ENCODE measurements around the gene GTF2I.
A peak's percentile ranks its signal among the peaks of the same experiment; 100 is the strongest.
"Not testable (repeated sequence)": the region's sequence is repeated elsewhere in the genome, so short reads cannot be mapped to it uniquely, and the experiment has no call there.

The GTF2I gene

DNA sequence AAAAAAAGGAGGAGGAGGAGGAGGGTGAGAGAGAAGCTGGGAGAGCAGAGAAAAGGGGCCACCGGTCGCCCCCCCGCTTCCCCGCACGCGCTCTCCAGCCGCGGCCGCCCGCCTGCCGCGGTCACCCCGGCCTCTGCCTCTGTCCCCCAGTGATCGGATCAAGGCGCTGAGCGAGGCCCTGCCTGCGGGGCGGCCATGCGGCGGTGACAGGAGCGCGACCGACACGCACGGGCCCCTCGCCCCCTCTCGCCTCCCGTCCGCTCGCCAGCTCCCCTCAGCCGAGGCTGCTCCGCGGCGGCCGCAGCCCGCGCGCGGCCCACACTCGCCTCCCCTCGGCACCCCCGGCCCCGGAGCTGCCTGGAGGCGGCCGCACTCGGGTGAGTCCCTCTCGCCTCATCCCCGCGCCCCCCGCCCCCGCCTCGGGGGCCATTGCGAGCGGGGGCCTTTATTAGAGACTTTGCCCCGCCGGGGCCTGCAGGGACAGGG is at the start of gene GTF2I:
Gene GTF2I, plus strand, starts transcription at position 27 of the 486 bp plus-strand sequence. CDS start 31,411 bp downstream, outside the sequence.
- DNase-seq = peak in 1 of 2 experiments; percentile 84

DNA sequence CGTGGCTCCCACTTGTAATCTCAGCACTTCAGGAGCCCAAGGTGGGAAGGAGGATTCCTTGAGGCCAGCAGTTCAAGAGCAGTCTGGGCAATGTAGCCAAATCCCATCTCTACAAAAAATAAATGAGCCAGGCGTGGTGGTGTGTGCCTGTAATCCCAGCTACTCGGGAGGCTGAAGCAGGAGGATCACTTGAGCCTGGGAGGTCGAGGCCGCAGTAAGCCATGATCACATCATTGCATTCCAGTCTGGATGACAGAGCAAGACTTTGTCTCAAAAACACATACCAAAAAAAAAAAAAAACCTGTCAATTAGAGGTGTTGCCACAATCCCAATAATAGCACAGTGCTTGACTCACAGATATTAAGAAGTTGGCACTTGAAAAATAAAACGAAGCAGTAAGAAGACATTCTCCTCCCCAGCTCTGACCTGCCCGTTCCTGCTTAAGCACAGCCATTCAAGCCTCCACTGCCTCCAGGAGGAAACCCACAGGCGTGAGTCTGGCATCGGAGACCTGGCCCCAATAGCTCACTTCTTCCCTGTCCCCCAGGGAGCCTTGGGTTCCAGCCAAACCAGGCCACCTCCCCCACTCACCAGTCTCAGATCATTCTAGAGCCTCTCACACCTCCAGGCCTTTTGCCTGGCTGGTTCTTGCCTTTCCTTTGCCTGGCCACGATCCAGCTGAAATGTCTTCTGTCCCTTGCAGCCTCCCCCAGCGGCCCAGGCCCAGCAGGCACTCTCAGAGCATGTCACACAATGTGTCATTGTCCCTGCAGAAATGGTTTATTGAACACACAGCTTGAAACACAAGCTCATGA is 45.3 kb upstream of the GTF2I start:
- DNase-seq = peak in 1 of 2 experiments; percentile 40

DNA sequence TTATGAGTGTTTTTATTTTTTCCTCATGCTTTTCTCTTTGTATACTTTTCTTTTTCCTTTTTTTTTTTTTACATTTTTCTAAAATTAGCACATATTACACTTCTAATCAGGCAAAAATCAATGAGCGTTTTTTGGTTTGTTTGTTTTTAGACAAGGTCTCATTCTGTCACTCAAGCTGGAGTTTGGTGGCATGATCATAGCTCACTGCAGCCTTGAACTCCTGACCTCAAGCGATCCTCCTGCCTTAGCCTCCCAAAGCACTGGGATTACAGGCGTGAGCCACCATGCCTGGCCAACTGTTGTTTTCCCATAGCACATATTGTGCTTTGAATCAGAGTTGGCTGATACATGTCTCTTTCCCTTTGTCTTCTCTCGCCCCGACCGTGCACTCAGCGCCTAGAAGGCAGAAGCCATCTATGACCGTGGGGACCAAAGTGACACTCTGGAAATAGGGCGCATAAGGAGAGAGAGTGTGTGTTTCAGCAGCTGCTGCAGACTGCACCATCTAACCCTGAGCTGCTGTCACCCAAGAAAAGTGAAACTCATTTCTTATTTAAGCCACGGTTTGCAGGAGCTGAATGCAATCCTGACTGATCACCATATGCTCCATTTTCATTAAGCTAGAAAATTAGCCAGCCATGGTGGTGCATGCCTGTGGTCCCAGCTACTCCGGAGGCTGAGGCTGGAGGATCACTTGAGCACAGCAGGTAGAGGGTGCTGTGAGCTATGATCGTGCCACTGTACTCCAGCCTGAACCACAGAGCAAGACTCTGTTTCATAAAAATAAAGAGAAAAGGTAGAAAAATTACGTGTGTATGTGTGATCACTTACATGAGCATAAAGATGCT is 41.4 kb upstream of the GTF2I start:
- DNase-seq = no peak

DNA sequence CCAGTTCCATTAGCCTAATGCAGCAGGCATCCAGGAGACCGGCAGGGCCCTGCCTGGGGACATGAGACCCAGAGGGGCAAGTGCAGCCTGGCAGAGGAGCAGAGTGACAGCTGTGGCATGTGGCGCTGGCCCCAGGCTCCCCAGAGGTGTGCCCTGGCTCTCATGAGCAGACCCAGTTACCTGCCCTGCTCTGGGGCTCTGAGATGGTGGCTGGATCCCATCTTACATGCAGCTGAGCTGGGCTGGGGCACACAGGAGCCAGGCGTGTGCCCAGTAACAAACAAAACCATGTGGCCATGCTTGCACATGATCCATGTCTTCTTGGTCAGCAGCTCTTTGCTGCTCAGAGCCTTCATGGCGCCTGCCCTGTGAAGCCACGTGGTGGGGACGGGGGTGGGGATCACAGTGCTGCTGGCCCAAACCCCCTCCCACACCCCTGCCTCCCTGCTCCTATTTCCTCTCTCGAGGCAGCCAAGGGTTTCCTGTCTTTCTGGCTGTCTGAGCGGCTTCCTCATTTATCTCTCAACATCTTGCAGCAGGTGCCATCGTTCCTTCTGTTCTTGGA is 40.3 kb upstream of the GTF2I start:
- DNase-seq = no peak

DNA sequence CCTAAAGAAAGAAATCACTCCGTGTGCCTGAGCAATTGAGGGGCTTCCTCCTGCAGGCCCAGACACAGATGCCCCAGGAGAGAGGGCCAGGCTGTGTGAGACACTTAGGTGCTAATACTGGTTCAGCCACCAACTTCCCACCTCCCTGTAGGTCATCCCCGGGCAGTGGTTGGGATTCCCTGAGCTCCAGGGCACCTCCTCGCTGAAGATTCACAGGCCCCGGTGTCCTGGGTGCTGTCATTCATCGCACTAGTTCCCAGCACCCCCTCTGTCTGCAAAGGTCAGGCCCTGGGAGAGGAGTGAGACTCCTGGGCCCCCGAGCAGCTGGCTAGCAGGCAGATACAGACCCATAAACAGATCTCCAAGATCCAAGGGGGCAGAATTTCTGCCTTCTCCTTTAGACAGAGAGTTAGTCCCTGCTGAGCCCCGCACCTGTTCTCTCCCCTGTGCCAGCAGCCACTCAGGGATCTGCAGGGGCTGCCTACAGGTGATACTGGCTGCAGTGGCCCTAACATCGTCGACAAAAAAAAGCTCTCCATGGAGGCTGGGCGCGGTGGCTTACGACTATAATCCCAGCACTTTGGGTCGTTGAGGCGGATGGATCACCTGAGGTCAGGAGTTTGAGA is 38.2 kb upstream of the GTF2I start:
- DNase-seq = no peak

DNA sequence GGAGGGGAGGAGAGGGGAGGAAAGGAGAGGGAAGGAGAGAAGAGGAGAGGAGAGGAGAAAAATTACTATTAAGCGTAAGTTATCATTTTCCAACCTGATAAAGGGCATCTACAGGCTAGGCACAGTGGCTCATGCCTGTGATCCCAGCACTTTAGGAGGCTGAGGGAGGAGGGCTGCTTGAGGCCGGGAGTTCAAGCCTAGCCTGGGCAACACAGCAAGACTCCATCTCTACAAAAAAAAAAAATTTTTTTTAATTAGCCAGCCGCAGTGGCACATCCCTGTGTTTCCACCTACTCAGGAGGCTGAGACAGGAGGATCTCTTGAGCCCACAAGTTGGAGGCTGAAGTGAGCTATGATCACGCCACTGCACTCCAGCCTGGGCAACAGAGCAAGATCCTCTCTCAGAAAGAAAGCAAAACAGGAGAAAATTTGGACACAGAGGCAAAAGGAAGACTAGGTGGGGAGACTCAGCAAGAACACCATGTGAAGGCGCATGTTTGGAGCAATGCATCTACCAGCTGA is 35.2 kb upstream of the GTF2I start:
- no peak for DNase-seq

DNA sequence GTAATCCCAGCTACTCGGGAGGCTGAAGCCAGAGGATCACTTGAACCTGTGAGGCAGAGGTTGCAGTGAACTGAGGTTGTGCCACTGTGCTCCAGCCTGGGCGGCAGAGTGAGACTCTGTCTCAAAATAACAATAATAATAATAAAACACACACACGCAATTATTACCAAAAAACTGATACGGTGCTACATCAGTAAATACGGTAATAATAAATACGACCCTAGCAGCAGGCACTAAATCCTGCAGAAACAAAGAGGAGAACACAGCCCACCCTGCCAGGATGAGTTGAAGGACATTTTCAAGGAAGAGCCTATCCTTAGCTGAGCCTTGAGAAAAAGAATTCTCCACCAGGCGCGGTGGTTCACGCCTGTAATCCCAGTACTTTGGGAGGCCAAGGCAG is 34.4 kb upstream of the GTF2I start:
- no peak for DNase-seq

DNA sequence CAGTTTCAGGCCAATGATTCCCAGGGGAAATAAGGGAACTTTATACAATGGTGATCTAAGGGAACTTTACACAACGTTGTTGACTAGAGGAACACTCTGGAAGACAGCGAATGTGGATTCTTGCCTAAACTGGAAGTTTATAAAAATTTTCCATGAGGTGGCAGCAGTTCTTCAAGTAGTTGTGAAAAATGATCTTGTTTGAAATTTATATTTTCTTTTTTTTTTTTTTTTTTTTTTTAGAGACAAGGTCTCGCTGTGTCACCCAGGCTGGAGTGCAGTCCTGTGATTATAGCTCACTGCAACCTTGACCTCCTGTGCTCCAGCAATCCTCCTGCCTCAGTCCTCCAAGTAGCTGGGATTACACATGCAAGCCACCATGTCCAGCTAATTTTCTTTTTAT is 32.1 kb upstream of the GTF2I start:
- no peak for DNase-seq

DNA sequence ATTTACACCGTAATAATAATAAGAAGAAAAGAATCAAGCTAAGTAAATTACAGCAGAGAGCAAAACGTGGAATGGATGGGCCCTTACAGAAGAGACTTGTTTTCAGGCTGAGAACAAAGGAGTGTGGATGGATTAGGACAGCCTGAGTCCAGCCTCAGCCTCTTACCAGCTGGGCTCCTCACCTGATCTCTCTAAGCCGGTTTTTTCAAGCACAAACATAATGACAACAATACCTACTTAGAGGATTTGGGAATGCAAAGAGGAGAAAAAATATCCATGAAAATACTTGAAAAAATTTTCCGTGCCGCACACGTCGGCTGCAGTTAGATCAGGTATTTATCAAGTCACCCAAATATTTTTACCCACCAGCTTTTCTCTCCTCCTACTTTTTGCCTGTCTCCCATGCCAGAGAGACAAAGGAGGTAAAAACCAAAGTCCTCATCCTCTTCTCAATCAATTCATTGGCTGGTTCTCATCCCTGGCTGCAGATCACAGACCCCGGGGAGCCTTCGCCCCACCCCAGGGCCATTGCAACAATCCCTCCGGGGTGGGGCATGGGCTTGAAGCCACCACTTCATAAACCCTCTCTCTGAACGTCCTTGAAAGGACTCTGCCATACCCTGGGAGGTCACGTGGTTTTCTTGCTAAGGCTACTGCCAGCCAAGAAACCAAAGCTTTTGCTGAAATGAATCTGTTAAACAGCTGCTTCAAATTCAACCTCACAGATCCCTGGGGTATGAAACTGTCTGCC is 29.7 kb upstream of the GTF2I start:
- DNase-seq = peak; percentile 94 to 96

DNA sequence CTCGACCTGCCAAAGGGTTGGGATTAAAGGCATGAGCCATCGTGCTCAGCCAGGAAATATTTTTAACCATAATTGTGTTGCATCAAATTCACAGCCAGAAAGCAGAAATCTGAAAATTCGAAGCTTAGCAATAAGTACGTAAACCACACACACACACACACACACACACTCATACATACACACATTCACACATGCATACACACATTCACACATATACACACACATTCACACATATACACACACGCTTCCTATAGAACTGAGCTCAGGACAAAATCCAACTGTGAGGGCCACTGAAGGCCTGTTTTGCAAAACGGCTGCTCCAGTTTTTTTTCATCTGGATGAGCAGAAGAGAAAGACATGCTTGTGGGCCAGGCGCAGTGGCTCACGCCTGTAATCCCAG is 25.0 kb upstream of the GTF2I start:
- DNase-seq = no peak

DNA sequence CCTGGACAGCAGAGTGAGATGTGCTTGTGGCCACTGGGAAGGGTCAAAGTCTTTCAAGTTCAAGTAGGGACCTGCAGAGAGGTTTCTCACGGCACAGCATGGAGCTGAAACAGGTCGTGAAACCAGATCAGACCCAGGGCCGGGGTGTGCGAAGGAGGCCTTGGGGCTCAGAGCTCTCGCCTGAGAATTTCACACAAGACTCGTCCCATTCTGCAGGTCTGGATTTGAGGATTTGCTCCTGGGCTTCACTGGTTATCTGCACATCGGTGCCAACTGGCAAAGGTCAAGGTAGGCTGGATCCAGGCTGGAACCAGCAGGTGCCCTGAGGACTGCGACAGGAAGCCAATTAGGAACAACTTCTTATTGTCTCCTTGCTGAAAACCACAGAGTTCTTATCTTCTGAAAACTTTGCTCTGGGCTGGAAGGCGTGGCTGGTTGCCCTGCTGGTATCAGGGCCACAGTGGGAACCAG is 24.0 kb upstream of the GTF2I start:
- DNase-seq = no peak

DNA sequence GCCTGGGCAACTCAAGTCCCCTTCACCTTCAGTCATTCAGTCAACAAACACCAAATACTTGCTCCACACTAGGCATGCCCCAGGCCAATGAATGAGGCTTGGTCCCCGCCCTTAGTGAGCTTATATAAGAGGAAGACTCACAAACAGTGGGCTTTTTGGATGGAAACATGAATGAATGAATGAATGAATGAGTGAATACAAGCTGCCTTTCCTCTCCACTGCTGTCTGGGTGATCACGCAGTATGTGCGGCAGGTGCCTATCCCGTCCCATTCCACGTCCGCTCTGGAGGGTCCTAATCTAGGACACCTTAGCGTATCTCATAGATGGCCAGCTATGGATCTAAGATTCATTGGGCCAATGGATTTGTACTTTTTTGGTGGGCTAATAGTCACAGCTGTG is 19.8 kb upstream of the GTF2I start:
- no peak for DNase-seq

DNA sequence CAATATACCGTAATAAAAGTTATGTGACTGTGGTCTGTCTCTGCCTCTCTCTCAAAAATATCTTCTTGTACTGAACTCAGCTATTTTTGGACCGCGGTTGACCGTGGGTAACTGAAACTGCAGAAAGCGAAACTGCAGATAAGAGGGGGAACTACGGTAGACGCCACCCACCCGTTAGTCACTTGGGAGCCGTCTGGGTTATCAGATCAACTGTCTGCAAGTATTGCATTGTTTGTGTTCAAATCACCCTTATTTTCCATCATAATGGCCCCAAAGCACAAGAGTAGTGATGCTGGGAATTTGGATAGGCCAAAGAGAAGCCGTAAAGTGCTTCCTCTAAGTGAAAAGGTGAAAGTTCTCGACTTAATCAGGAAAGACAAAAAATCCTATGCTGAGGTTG is 7.5 kb upstream of the GTF2I start:
- not testable (repeated sequence) for DNase-seq

DNA sequence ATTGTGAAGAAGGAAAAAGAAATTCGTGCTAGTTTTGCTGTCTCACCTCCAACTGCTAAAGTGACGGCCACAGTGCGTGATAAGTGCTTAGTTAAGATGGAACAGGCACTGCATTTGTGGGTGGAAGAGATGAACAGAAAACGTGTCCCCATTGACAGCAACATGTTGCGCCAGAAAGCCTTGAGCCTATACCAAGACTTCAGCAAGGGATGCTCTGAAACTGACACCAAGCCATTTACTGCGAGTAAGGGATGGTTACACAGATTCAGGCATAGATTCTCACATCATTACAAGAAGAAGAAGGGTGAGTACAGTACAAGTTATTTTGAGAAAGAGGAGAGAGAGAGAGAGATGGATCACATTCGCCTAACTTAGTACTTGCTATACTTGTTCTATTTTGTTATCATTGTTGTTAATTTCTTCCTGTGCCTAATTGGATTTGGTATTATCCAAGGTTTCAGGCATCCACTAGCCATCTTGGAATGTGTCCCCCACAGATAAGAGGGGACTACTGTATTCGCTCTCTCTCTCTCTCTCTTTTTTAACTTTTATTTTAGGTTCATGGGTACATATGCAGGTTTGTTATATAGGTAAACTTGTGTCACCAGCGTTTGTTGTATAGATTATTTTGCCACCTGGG is 6.9 kb upstream of the GTF2I start:
- DNase-seq = not testable (repeated sequence)

DNA sequence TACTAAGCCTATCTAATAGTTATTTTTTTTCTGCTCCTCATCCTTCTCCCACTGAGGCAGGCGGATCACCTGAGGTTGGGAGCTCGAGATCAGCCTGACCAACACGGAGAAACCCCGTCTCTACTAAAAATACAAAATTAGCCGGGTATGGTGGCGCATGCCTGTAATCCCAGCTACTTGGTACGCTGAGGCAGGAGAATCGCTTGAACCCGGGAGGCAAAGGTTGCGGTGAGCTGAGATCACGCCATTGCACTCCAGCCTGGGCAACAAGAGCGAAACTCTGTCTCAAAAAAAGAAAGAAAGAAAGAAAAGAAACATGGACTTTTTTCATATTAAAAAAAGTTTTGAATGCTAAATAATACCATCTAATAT is 6.4 kb upstream of the GTF2I start:
- not testable (repeated sequence) for DNase-seq

DNA sequence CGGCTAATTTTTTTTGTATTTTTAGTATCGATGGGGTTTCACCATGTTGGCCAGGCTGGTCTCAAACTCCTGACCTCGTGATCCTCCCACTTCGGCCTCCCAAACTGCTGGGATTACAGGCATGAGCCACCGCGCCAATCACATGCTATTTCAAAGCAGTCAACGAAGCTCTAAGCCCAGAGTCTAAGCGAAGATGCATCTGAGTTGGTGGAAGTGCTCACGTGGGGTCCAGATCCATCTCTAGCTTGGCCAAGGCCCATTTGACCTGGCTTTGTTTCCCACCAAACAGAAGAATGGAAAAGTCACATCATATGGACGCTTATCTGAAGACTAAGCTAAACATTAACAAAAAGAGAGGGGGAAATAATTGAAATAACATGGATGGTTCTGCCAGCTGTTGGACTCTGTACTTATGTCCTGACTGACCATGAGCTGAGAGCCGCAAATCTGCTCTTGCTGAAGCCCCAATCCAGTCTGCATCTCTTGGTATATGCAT is 3.8 kb upstream of the GTF2I start:
- DNase-seq = no peak

DNA sequence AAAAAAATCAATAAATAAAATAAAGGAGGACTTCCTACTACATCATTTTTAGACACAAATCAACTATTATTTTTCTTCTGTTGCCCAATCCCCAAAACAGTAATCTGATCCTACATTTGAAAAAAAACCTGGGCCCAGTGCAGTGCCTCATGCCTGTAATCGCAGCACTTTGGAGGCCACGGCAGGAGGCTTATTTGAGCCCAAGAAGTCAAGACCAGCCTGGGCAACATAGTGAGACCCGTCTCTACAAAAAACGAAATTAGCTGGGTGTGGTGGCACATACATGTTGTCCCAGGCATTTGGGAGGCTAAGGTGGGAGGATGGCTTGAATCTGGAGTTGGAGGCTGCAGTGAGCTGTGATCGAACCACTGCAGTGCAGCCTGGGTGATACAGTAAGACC is 2.7 kb upstream of the GTF2I start:
- no peak for DNase-seq

DNA sequence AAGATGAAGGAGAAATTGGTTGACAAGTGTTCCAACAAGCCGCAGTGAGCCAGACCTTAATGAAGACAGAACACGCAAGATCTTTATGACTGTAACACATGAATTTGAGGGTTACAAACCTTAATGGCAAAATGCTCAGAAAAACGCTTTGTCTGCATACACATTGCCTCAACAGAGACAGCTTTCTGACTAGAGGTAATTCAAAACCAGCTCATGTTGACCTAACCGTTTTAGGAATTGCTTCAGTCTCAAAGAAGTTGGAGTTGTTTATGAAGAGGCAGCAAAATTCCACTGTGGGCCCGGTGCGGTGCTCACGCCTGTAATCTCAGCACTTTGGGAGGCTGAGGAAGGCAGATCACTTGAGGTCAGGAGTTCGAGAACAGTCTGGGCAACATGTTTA is 2.2 kb upstream of the GTF2I start:
- DNase-seq = no peak

DNA sequence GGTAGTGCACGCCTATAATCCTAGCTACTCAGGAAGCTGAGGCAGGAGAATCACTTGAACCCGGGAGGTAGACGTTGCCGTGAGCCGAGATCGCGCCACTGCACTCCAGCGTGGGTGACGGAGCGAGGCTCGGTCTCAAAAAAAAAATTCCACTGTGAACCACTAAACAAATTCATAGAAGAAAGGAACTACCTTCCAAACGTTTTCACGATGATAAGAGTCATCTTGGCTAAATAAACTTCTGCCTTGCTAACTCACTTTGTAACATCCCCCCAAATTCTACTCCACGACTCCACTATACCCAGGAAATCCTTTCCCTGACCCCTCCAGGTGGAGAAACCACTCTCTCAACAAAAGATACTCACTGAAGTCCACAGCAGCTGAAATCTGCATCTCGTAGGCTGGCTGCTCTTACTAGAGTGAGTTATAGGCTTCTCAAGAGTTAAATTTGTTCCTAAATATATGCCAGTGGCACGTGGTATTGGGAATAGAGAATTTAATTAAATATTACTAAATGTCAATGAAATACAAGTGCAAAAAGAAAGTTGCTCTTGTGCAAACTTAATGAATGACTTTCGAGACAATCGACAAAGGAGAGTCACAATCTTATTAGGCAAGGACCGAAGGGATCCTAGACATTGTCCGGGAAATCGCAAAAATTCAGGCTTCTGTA is 1.6 kb upstream of the GTF2I start:
- DNase-seq = no peak

DNA sequence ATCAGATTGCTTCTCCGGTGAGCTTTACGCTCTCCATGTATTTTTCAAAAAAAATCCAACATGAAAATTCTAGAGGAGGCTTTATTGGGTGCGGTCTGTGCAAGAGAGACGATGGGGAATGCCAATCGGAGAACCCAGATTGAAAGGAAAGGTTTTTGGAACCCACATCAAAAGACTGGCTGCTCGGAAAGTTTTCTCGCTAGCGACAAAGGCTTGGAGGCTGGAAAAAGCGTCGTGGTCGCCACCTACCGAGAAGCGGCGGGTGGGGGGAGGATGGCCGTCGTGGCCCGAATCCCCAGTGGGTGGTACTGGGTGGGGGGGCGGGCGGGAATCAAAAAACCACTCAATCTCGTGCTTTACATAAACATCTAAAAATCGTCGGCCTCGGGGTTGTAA is 1.1 kb upstream of the GTF2I start:
- DNase-seq = peak in 1 of 2 experiments; percentile 50

Data from NCI-H187 (cell line).